ENCODE data around the gene RETNLB.

Gene RETNLB

GRCh38 chr3:108713009-108713516 is 44.1 kb downstream of the RETNLB start:
- Histone ChIP-seq H3K4me3 (no peak overlapping the region), H3K9me3 (replicated peaks in 1 of 11) (no peaks in the 10 kb centered on the region), H3K9ac (no peak overlapping the region), H3K27ac (no peak overlapping the region), H3K4me2 (no peak overlapping the region), H3K27me3 (no peaks in the 10 kb centered on the region), H3K4me1 (no peaks in the 10 kb centered on the region), H3K36me3 (no peaks in the 10 kb centered on the region), H4K20me1 (no peaks in the 10 kb centered on the region)
- TF ChIP-seq Cebpa-rat (IDR thresholded peaks at IDR 0.05), result no peak
